ENCODE results near the gene AFF2. TPM values are rescaled to one million over a fixed set of nuclear protein-coding genes. Genes with fewer than 3 reads are reported as not detected.

AFF2 gene
- total RNA-seq, 1 experiment from 2014 or later = 0.05 TPM

DNA sequence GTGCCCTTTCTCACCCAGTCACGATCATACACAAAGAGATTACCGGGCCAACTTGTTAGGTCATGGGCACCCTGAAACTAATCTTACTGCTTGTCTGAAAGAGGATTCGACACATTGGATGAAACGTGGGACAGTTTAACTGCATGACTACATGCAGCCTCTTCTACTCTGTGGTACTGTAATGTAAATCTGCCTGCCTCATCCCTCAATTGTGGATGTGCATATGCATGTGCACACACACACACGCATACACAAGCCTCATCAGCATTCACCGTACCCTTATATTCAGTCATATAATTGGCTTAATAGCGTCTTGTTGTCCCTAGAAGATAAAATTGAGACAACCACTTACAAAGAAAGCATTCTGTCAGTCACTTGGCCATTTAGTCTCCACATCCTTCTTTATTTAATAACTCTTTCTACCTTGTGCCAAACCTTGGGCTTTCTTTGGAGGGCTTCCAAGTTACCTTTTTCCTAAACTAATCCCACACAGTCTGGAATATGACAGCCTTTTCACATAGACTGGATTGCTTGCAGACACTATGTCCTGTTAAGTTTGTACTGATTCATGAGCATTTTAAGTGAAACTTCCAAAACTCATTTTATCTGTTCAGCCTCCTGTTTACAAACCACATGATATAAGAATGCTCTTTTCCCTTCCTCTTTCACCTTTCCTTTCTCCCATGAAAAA lies 132.9 kb downstream of the AFF2 start:
- Histone ChIP-seq H3K9ac (ENCODE audit: low read length) (no peak overlapping the region), H3K27me3 (ENCODE audit: insufficient read depth, low read length) (no peaks in the 10 kb centered on the region), H3K79me2 (ENCODE audit: insufficient read depth, low read length) (no peaks in the 10 kb centered on the region), H3K4me3 (replicated peaks in 1 of 2; ENCODE audit: low read depth in 1 of 2, low read length in 2 of 2) (no peak overlapping the region), H3K36me3 (ENCODE audit: control insufficient read depth in 1 of 2, insufficient read depth in 2 of 2, low read length in 2 of 2) (no peaks in the 10 kb centered on the region), H3K27ac (ENCODE audit: low read depth, low read length) (no peak overlapping the region), H3K9me3 (ENCODE audit: control insufficient read depth in 1 of 2, insufficient read depth in 1 of 2, low read depth in 1 of 2, low read length in 2 of 2) (no peaks in the 10 kb centered on the region; a peak in 1 of 4 replicates), H4K20me1 (ENCODE audit: insufficient read depth) (no peaks in the 10 kb centered on the region), H3K4me1 (ENCODE audit: control insufficient read depth in 1 of 2, insufficient read depth in 2 of 2, low read length in 2 of 2) (no peaks in the 10 kb centered on the region), H2AFZ (ENCODE audit: low read depth, low read length, poor library complexity, severe bottlenecking) (no peak overlapping the region), H3K4me2 (ENCODE audit: low read length) (no peak overlapping the region), H3K9me2 (ENCODE audit: insufficient read depth) (no peaks in the 10 kb centered on the region)
- no peak for ATAC-seq
- ChIA-PET RAD21 (ENCODE audit: low non-redundant PET in 1 of 2, low total read pairs in 2 of 2, uncharacterized antibody in 2 of 2, unreplicated experiment in 2 of 2) (no interaction called here), POLR2A (no interaction called here), CTCF (no interaction called here)
- no peak for TF ChIP-seq CEBPB (IDR thresholded peaks at IDR 0.05; ENCODE audit: low read depth)
- TF ChIP-seq POLR2AphosphoS5 (IDR thresholded peaks at IDR 0.05; ENCODE audit: low read depth, low read length) = no peak
- no peak for TF ChIP-seq JUND (IDR thresholded peaks at IDR 0.05)
- no peak for TF ChIP-seq FOSL1 (IDR thresholded peaks at IDR 0.05; ENCODE audit: low read depth)
- TF ChIP-seq RAD21 (IDR thresholded peaks at IDR 0.05; ENCODE audit: low read depth) = no peak
- no peak for TF ChIP-seq ZNF274 (IDR thresholded peaks at IDR 0.05; ENCODE audit: low read depth, low read length)
- TF ChIP-seq ELF1 (IDR thresholded peaks at IDR 0.05; ENCODE audit: borderline replicate concordance, low read depth) = no peak
- TF ChIP-seq, protein P1, sequence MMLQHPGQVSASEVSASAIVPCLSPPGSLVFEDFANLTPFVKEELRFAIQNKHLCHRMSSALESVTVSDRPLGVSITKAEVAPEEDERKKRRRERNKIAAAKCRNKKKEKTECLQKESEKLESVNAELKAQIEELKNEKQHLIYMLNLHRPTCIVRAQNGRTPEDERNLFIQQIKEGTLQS (IDR thresholded peaks at IDR 0.05) = no peak
- TF ChIP-seq, protein P2, sequence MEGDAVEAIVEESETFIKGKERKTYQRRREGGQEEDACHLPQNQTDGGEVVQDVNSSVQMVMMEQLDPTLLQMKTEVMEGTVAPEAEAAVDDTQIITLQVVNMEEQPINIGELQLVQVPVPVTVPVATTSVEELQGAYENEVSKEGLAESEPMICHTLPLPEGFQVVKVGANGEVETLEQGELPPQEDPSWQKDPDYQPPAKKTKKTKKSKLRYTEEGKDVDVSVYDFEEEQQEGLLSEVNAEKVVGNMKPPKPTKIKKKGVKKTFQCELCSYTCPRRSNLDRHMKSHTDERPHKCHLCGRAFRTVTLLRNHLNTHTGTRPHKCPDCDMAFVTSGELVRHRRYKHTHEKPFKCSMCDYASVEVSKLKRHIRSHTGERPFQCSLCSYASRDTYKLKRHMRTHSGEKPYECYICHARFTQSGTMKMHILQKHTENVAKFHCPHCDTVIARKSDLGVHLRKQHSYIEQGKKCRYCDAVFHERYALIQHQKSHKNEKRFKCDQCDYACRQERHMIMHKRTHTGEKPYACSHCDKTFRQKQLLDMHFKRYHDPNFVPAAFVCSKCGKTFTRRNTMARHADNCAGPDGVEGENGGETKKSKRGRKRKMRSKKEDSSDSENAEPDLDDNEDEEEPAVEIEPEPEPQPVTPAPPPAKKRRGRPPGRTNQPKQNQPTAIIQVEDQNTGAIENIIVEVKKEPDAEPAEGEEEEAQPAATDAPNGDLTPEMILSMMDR (IDR thresholded peaks at IDR 0.05 in 2 of 3, conservative IDR thresholded peaks at IDR 0.05 in 1 of 3; ENCODE audit: borderline replicate concordance in 1 of 3, insufficient read depth in 1 of 3, low read depth in 2 of 3, low read length in 2 of 3) = no peak
- TF ChIP-seq, protein P3, sequence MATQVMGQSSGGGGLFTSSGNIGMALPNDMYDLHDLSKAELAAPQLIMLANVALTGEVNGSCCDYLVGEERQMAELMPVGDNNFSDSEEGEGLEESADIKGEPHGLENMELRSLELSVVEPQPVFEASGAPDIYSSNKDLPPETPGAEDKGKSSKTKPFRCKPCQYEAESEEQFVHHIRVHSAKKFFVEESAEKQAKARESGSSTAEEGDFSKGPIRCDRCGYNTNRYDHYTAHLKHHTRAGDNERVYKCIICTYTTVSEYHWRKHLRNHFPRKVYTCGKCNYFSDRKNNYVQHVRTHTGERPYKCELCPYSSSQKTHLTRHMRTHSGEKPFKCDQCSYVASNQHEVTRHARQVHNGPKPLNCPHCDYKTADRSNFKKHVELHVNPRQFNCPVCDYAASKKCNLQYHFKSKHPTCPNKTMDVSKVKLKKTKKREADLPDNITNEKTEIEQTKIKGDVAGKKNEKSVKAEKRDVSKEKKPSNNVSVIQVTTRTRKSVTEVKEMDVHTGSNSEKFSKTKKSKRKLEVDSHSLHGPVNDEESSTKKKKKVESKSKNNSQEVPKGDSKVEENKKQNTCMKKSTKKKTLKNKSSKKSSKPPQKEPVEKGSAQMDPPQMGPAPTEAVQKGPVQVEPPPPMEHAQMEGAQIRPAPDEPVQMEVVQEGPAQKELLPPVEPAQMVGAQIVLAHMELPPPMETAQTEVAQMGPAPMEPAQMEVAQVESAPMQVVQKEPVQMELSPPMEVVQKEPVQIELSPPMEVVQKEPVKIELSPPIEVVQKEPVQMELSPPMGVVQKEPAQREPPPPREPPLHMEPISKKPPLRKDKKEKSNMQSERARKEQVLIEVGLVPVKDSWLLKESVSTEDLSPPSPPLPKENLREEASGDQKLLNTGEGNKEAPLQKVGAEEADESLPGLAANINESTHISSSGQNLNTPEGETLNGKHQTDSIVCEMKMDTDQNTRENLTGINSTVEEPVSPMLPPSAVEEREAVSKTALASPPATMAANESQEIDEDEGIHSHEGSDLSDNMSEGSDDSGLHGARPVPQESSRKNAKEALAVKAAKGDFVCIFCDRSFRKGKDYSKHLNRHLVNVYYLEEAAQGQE (IDR thresholded peaks at IDR 0.05; ENCODE audit: low read depth) = no peak
- no peak for TF ChIP-seq SIN3A (IDR thresholded peaks at IDR 0.05; ENCODE audit: low read depth)
- no peak for TF ChIP-seq TCF7L2 (IDR thresholded peaks at IDR 0.05; ENCODE audit: borderline replicate concordance, extremely low read depth, insufficient read depth, insufficient read length)
- no peak for DNase-seq (ENCODE audit: low read depth, low spot score)
- no TSS peak for BruUV-seq (replicated peaks)
- intact Hi-C loops (cut with micrococcal nuclease) = no loop called here

Data from HCT116 (cell line).